DMS114 treated with DMSO at 0.1 percent for 48 hours (cell line): ENCODE data around the gene FOXI3.

ENCODE experiments used
- DNase-seq: peaks from one replicate; lab custom pipeline; 2025; ENCODE audit not compliant: unreplicated experiment; lab: John Stamatoyannopoulos, UW

Gene FOXI3

GRCh38 chr2:88452565-88452905 is at the start of gene FOXI3:
FOXI3 (minus strand) TSS chr2:88452693; CDS start chr2:88452535, 158 bp downstream.
- DNase-seq = no peak

- DNase-seq = no peak
Measured at GRCh38 chr2:88500691-88501090, 48.2 kb upstream of the FOXI3 start.

GRCh38 chr2:88499204-88499603 is 46.7 kb upstream of the FOXI3 start:
- no peak for DNase-seq

GRCh38 chr2:88493481-88493880 is 41.0 kb upstream of the FOXI3 start:
- DNase-seq = no peak

GRCh38 chr2:88492002-88492401 is 39.5 kb upstream of the FOXI3 start:
- DNase-seq = no peak

- DNase-seq = no peak
Measured at GRCh38 chr2:88489181-88489580, 36.7 kb upstream of the FOXI3 start.

GRCh38 chr2:88483200-88483599 is 30.7 kb upstream of the FOXI3 start:
- no peak for DNase-seq

GRCh38 chr2:88481691-88482336 is 29.3 kb upstream of the FOXI3 start:
- DNase-seq = no peak

- DNase-seq = no peak
Measured at GRCh38 chr2:88472811-88473210, 20.3 kb upstream of the FOXI3 start.

- no peak for DNase-seq
Measured at GRCh38 chr2:88471083-88471942, 18.8 kb upstream of the FOXI3 start.

GRCh38 chr2:88469202-88470114 is 17.0 kb upstream of the FOXI3 start:
- no peak for DNase-seq

GRCh38 chr2:88464153-88464552 is 11.7 kb upstream of the FOXI3 start:
- DNase-seq = no peak

GRCh38 chr2:88458633-88459032 is 6.1 kb upstream of the FOXI3 start:
- DNase-seq = no peak

GRCh38 chr2:88452980-88453582 is 588 bp upstream of the FOXI3 start:
- DNase-seq = peak; percentile 38

GRCh38 chr2:88451811-88452564 is 505 bp downstream of the FOXI3 start:
- DNase-seq = no peak

GRCh38 chr2:88450925-88451810 is 1.3 kb downstream of the FOXI3 start:
- DNase-seq = no peak

GRCh38 chr2:88450186-88450585 is 2.3 kb downstream of the FOXI3 start:
- DNase-seq = no peak

- no peak for DNase-seq
Measured at GRCh38 chr2:88448248-88448647, 4.2 kb downstream of the FOXI3 start.

GRCh38 chr2:88443353-88443938 is 9.0 kb downstream of the FOXI3 start:
- no peak for DNase-seq
